ENCODE results near the gene LGI4.
A peak's percentile ranks its signal among the peaks of the same experiment; 100 is the strongest.
"Not testable (repeated sequence)": the region's sequence is repeated elsewhere in the genome, so short reads cannot be mapped to it uniquely, and the experiment has no call there.

Gene LGI4

GRCh38 chr19:35160629-35161433, 26.0 kb upstream of the LGI4 start:
- no peak for DNase-seq

GRCh38 chr19:35159606-35160005, 24.7 kb upstream of the LGI4 start:
- DNase-seq, result no peak

DNA sequence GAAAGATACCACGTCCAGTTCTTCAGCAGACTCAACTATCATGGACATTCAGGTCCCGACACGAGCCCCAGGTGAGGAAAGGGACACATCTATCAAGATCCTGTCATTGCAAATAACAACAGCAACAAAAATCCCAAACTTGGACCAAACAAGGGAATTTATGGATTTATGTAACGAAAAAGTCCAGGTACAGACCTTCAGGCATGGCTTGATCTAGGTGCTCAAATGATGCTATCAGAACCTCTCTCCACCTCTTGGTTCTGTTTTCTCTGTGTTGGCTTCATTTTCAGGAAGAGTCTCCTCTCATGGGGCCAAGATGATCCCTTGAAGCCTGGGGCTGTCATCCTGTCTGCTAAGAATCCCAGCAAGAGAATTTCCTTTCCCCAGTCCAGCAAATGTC, 22.6 kb upstream of the LGI4 start:
- no peak for DNase-seq

- DNase-seq, result no peak
These were observed 21.8 kb upstream of the LGI4 start for GRCh38 chr19:35156673-35157014.

DNA sequence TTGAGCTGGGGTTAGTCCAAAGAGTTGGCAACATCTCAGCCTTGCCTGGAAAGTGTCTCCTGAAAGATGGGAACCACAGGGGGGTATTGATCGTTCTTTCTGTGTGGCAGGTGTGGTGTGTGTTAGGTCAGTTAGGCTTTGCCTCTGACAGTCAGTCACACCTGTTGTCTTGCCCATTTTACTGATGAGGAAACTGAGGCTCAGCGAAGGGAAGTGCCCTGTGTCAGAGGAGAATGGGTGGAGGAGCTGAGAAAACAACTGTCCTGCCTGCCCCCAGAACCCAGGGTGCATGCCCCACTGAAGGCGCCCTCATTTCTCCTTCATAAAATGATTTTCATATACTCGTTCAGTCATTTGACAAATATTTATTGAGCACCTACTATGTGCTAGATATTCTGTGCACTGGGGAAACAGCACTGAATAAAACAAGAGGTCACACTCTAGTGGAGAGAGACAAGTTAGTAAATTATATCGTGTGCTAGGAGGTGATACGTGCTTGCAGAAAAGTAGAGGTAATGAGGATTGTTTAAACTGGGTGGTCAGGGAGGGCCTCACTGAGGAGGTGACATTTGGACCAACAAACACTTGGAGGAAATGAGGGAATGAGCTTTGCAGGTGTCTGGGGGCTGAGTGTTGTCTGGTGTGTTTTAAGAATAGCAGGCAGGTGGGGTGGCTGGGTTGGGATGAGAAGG, 21.3 kb upstream of the LGI4 start:
- no peak for DNase-seq

- DNase-seq, result no peak
These were observed 20.6 kb upstream of the LGI4 start for GRCh38 chr19:35155441-35155840.

DNA sequence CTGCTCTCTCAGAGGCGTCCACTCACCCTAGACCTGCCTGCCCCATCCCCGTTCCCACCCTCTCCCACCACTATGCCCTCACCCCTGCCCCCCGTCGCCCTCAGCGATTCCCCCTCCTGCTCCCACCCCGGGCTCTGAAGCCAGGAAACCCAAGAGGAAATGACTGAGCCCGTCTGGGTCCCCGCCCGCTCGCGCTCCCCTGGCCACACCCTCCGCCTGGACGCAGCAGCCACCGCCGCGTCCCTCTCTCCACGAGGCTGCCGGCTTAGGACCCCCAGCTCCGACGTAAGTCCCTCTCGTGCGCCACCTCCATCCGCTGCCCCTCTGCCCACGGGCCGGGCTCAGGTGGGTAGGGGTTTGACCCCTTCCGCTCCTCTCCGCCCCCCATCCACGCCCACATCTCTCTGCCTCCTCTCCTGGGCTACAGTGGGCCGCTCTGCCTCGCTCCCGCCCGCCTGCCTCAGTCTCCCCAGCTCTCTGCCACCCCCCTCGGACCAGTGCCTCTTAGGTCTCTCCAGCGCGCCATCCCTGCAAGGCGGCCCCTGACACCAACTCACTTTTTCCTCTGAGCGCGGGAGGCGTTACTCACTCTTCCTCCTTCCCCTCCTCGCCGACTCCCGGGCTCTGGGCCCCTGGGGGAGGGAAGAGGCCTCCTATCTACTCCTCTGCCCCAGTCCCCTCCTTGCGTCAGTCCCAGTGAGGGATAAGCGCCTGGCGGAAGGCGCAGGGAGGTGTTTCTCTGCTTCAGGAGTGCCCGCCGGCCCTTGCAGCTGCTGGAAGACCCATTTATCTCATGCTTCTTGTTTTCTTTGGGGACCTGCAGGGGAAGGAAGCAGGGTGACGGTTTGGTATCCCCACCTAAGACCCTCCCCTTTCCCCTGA, 19.9 kb upstream of the LGI4 start, which contains the start of gene FXYD5:
Gene FXYD5, plus strand, starts transcription at position 211 of the 882 bp plus-strand sequence. CDS start 816 bp downstream, outside the sequence.
- peak; percentile 81 for DNase-seq

DNA sequence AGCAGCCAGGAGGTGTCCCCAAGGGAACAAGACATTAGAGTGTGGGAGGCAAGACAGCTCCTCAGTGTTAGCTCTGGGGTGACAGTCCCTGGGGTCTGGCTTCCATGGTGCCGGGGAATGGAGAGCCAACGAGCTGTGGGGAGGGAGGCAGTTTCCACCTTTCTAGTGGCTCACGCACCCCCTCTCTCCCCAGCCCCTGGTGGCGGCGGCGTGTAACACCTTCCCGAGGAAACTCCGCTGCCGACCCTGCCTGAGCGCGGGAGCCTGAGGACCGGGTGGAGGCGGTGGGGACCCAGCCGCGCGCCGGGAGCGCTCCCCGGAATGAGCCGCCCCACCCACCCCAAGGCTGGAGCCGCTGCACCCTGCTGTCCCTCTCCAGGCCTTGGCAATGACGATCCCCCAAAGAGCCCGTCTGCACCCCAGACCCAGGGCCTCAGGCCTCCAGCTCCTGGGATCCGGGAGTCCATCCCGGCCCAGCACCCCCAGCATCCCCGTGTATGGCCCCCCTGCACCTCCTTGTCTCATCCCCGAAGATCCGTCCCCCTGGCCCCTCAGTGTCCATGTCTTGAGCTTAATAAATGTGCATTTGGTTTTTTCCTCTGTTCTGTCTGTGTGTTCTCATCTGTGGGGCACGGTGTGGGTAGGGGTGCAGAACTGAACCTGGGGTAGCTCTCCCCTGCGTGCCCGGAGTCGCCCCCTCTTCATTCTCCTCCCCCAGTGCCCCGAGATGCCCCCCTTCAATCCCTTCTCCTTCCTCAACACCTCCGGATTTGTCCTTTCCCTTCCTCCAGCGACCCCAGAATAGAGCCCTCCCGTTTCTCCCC, 19.1 kb upstream of the LGI4 start:
- peak; percentile 35 for DNase-seq

GRCh38 chr19:35153129-35153522, 18.3 kb upstream of the LGI4 start:
- not testable (repeated sequence) for DNase-seq

- no peak for DNase-seq
These were observed 16.6 kb upstream of the LGI4 start for GRCh38 chr19:35151273-35152065.

- DNase-seq, result no peak
These were observed 15.6 kb upstream of the LGI4 start for GRCh38 chr19:35150445-35150844.

- DNase-seq, result no peak
These were observed 14.6 kb upstream of the LGI4 start for GRCh38 chr19:35149463-35149862.

DNA sequence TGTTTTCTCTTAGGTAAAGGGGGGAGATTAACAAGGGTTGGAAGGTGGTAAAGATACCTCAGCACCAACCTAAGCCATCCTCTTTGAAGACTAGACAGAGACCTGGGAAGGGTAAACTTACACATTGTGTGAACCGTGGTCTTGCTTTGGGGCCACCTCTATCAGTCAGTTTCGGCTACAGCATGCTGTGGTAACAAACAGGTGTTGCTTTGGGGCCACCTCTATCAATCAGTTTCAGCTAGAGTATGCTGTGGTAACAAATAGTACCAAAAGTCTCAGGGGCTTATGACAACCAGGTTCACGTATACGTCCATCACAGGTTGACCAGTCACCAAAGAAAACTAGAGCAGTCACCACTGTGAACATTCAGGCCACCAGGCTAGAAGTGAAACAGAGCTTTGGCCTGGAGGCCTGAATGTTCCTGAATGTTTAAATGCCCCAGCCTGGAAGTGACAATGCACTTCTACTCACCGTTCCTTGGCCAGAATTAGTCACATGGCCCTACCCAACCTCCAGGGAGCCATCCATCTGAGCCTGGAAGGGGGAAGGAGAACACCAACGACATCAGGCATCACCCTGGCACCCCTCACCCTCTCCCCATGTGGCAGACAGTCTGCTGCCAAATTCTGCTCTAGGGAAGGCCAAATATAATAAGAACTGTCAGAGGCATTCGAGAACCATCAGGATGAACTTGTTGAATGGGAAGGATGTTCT, 12.0 kb upstream of the LGI4 start:
- no peak for DNase-seq

GRCh38 chr19:35144600-35145436, 10.0 kb upstream of the LGI4 start:
- DNase-seq, result no peak

- DNase-seq, result no peak
These were observed 9.4 kb upstream of the LGI4 start for GRCh38 chr19:35144259-35144599.

DNA sequence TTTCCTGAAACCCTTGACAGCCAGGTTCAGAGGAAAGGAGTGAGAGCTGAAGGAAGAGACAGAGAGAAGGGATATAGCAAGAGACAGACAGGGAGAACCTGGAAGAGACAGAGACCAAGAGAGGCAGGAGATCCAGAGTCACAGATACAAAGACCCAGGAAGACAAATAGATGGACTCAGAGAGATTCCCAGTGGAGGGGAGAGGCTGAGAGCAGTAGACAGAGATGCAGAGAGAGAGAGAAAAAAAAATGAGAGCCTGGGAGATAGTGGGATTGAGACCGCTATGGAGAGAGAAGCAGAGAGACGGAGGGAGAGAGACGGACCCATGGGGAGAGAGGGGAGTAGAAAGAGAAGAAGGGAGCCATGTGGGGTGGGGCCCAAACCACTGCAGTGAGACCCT, 9.0 kb upstream of the LGI4 start:
- no peak for DNase-seq

- DNase-seq, result no peak
These were observed 8.4 kb upstream of the LGI4 start, which contains the start of gene FXYD7 for GRCh38 chr19:35143231-35143715. TSS of gene FXYD7 (plus strand) at chr19:35143255. CDS start at chr19:35143334, 79 bp downstream.

DNA sequence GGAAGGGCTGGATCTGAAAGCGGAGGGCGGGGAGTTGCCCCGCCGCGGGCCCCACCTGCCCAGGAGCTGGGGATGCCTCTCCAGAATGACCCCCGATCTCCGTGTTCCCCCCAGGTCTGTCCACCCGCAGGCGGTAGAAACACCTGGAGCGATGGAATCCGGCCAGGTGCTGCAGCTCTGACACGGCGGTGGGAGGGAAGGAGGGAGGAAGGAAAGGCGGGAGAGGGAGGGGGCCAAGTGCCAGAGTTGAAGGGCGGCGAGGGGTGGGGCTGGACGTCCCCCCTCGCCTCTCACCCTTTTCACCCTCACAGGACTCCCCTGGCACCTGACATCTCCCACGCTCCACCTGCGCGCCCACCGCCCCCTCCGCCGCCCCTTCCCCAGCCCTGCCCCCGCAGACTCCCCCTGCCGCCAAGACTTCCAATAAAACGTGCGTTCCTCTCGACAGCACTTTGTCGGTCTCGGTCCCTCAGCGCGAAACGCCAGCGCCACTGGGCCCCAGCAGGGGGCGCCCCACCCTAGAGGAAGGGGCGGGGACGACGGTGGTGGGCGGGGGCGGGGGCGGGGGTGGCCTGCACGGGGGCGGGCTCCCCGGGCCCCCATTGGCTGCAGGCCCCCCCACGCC, 7.9 kb upstream of the LGI4 start:
- DNase-seq, result peak; percentile 30

All from fibroblast of skin of abdomen (primary cell).